GM19397 (cell line): ENCODE data around the gene CACNG7.

Experiments used
- ATAC-seq: cut with Tn5 transposase; IDR thresholded peaks from one replicate; pipeline ENCODE4 v1.9.1; 2021; ENCODE audit warnings: mild to moderate bottlenecking, moderate library complexity; ENCODE audit not compliant: unreplicated experiment

The CACNG7 gene

DNA sequence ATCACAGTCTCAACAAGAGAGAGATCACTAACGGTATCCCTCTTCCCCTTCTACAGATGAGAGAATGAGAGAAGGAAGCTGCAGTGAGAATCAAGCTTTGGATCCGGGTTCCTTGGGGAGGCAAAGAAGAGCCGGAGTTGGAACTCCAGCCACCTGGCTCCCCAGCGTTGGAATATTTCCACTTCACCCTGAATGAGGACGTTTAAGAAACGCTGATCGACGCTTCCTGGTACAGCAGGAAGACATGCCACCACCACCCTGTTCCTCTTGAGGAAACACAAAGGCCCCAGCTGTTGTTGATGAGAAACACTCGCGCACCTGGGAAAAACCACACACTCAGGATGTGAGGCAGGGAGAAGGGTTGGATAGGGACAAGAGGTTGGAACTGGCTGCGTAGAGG lies 42.4 kb downstream of the CACNG7 start:
- ATAC-seq = no peak

DNA sequence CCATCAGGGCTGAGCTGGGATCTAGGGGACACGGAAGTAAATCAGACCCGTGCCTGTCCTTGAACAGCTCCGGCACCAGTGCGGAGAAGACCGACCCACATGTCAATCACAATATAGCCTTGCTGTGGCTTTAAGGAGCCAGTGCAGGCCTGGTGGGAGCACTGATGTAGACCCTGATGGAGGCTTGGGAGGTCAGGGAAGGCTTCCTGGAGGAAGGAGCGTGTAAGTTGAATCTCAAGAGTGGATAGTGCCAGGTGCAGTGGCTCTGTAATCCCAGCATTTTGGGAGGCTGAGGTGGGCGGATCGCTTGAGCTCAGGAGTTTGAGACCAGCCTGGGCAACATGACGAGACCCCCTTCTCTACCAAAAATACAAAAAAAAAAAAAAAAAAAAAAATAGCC lies 42.9 kb downstream of the CACNG7 start:
- no peak for ATAC-seq

DNA sequence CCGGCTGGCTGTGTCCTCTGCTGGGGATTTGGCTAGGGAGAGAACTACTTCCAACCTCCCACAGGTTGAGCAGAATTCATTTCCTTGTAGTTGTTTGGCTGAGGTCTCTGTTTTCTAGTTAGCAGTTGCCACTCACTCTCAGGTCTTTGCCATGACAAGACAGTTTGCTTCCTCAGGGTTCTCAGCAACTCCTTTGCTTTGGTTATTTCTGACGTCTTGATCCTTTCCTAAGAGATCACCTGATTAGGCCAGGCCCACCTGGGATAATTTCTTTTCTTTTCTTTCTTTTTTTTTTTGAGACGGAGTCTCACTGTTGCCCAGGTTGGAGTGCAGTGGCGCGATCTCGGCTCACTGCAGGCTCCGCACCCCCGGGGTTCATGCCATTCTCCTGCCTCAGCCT lies 44.3 kb downstream of the CACNG7 start:
- no peak for ATAC-seq

DNA sequence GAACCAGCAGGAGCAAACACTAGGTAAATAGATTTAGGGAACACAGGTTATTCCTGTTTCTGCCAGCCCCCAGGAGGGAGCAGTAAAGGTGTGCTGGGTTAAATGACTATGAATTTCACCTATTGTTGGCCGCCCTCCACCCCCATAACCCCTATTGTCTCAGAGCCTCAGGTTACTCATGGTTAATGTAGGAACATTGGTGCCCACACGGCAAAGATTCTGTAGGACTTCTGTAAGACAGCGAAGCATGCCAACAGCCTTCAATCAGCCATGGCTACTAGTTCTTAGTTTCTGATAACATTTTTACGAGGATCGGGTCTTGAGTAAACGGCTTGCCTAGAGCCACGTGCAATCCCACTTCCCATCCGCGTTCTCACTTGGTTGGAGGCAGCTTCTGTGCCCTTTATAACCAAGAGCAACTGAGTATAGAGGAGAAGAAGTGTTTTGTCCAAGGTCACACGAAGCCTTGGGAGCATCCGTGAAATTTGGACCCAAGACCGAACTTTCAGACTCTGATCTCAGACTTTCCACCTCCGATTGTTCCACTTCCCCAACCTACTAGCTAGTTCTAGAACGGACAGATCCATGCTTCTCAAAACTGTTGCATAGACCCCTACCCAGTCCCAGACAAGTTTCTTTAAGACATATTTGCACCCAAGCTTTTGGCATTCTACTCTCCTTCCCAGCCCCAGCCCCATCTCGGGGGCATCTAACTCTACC lies 48.5 kb downstream of the CACNG7 start:
- ATAC-seq = no peak

DNA sequence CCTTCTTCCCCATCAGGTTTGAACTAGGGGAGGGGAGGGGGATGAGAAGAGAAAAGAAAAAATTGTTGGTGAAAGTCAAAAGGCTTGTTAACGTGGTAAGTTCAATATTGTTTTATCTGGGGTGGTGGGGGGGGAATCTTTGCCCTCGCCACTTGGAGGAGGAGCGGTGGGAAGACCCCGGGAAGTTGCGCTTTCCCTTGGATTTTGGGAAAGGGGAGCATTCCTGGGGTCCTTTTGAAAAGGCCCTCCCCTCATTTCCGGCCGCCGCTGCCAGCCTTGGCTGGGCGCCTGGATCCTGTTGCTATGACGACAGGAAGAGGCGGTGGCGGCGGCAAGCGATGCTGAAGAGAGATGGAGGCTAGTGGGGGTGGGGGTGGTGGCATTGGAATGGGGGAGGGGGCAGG lies 49.1 kb downstream of the CACNG7 start:
- no peak for ATAC-seq

DNA sequence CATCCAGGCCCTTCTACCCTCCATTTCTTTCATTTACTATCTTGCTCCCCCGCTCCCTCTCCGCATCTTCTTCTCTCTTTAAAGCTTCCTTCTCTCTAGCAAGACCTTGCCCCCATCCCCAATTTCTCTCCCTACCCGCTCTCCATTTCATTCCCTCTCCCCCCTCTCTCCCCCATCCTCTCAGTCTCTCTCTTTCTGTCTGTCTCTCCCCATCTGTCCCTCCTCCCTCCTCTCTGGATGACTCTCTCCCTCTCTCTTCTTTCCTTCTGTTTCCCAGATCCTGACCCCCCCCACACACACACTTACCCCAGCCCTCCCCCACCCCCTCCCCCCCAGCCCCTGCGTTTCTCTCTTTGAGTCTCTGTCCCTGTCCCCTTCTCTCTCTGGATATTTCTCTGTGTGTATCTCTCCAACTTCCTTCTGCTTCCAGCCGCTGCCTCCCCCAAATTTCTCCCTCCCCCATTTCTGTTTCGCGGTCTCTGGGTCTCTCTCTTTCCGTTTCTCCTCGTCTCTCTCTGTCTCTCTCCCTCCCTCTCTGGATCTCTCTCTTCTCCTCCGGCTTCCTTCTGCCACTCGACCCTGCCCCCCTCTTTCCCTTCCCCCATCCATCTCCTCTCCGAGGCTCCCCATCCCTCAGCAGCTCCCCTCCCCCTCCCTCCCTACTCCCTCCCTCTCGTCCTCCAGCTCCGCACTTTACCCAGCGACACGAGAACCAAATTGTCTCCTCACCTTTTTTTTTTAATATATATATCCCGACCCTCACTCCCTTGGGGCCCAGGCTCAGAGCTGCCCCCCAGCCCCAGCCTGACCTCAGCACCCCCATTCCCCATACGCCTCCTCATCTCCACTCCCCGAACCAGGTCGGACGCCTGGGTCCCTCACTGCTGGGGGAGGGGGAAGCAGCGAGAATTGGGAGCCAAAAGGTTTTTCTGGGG lies 50.0 kb downstream of the CACNG7 start:
- ATAC-seq = no peak

DNA sequence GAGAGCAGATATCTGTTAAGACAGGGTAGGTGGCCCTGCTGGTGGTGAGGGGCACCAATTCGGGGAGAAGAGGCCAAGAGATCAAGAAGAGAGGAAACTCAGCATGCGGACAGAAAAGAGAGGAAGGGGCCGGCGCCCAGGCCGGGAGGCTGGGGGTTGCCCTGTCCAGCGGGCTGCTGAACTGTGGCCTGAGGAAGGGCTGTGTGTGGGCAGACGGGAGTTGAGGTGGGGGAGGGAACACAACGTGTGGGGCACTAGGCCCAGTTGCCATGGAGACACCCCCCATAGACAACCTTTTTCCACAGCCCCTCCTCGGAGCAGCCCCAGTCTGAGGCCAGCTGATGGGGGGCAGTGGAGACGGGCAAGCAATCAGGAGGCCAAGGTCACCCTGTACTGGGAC lies 51.1 kb downstream of the CACNG7 start:
- ATAC-seq = no peak

DNA sequence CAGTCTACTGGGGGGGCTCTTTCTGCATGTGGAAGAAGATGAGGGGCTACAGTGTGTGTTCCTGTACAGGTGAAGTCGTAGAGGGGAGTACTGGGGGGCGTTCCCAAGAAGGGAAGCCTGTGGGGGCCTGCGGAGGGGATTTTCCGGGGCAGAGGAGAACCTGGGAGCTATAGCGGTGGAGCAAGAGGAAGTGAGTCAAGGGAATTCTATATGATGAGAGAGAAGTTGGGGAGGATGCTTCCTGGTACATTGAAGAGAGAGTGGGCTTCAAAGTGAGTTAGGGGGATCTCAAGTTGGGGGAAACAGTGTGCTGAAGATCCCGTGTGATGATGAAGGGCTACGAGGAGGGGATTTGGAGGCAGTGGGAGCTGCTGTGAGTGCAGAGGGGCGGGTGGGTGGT lies 51.8 kb downstream of the CACNG7 start:
- ATAC-seq = no peak

DNA sequence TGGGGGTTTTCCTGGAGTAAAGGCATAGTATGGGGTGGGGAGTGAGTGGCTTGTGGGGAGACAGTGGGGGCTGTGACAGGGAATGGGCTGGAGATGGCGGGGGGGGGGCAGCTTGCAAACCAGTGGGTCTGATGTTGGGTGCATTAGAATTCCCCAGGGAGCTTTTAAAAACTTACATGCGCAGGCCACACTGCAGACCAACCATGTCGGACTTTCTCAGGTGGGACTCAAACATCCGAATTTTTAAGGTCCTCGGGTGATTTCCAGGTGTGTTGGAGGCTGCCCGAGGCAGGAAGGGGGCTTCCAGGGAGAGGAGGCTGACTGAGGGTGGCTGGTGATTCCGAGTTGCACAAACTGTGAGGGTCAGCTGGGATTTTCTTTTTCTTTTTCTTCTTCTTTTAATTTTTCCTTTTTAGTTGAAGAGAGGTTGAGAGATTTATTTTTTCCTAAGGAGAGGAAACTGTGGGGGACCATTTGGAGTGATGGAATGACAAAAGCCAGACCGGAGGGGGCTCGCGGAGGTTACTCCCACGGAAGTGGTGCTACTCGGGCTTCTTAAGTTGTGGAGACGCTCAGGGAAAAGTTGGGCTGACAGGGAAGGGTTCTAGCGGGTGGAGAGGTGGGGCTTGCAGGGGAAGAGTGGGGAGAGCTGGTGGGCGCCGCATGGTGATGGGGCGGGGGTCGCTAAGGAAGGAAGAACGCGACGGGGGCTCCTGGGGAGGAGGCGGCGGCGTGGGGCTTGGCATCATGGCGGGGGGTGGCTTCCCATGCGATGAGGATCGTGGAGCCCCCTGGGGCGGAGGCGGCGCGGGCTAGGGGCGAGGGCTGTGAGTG lies 52.7 kb downstream of the CACNG7 start:
- no peak for ATAC-seq

DNA sequence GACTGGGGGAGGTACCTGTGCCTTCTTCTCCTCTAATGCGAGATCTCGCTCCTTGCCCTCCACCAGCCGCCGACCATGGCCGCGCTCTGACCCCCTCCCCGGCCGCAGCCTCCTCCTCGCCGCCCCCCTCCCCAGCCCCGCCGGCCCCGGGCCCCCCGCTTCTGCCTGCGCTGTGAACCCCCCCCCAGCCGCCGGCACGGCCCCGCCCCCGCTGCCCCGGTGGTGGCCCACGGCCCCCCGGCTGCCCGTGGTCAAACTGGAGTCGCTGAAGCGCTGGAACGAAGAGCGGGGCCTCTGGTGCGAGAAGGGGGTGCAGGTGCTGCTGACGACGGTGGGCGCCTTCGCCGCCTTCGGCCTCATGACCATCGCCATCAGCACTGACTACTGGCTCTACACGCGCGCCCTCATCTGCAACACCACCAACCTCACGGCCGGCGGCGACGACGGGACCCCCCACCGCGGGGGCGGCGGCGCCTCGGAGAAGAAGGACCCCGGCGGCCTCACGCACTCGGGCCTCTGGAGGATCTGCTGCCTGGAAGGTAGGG lies 53.9 kb downstream of the CACNG7 start, which contains the start of gene CACNG8:
TSS of gene CACNG8 (plus strand) at position 51 of the 545 bp plus-strand sequence.
- ATAC-seq = no peak

DNA sequence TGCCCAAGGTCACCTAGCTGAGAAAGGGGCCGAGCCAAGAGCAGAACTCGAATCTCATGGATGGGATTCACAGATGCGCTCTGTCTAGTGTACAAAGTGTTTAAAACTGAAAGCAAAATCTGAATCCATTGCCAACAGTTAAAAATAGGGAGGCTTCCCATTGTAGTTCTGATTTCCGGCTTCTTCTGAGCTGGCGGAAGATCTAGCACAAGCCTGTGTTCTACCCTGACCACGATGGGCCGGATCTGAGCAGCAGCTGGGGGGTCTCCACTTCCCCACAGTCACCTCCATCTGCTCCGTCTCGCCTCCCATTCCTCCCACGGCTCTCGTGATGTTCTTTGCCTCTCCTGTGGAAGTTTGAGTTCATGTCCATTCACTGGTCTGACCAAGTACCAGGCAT lies 56.0 kb downstream of the CACNG7 start:
- no peak for ATAC-seq

DNA sequence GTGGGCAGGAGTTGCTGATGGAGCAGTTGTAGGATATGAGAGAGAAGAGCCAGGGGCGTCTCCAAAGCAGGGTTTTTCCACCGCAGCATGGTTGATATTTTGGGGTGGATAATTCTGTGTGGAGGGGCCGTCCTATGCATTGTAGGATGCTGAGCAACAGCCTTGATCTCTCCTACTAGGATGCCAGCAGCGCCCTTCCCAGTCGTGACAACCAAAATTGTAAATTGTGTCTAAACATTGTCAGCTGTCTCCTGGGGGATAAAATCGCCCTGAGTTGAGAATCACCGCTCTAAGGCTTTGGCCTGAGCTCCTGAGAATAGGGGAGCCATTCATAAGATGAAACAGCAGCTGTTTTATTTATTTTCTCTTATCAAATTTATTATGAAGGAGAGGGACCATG lies 57.9 kb downstream of the CACNG7 start:
- no peak for ATAC-seq

DNA sequence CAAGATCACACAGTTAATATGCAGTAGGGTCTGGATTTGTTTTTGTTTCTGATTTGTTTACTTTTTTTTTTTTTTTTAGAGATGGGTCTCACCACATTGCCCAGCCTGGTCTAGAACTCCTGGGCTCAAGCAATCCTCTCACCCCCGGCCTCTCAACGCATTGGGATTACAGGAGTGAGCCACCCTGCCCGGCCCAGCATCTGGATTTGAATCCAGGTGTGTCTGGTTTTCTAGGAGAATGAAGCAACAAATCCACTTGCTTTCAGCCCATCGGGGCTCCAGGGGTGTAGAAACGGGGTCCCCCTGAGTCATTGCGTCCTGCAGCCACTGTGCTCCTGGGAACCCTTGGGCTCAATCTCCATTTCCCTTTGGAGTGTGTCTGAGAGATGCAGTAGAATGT lies 60.3 kb downstream of the CACNG7 start:
- no peak for ATAC-seq

DNA sequence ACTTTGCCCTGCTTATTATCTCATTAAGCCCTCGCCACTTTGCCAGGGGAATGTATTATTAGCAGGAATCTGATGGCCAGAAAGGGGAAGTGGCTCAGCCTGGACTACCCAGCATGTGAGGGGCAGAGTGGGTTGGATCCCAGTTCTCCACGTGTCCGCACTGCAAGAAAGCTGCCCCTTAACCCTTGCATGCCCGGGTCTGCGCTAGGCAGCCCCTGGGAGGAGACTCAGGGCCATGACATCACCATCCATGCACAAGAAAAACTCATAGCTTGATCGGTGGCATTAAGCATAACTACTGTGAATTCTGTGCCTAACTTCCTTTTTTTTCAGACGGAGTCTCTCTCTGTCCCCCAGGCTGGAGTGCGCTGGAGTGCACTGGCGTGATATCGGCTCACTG lies 62.6 kb downstream of the CACNG7 start:
- ATAC-seq = no peak

DNA sequence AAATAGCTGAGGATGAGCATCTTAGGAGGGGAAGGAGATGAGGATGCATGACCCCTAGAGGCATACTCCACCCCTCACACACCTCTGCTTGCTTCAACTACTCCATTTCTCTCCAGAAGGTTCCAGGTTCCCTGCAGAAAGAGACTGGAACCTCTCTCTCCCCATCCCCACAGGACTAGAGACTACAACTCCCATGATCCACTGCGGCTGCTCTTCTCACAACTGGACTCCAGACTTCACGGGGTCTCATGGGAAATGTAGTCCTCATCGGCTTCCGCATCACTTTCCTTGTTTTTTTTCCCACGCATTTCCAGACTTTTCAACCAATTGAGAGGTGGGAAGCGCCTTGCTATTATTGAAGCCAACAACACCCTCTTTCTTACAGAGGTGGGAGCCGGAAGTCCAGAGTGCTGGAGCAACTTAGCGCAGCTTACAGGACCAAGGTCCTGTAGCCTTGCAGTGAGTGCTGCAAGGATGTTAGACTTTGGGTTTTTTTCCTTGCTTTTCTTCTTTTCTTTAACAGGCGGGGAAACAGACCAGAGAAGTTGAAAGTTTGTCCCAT lies 68.4 kb downstream of the CACNG7 start:
- no peak for ATAC-seq

DNA sequence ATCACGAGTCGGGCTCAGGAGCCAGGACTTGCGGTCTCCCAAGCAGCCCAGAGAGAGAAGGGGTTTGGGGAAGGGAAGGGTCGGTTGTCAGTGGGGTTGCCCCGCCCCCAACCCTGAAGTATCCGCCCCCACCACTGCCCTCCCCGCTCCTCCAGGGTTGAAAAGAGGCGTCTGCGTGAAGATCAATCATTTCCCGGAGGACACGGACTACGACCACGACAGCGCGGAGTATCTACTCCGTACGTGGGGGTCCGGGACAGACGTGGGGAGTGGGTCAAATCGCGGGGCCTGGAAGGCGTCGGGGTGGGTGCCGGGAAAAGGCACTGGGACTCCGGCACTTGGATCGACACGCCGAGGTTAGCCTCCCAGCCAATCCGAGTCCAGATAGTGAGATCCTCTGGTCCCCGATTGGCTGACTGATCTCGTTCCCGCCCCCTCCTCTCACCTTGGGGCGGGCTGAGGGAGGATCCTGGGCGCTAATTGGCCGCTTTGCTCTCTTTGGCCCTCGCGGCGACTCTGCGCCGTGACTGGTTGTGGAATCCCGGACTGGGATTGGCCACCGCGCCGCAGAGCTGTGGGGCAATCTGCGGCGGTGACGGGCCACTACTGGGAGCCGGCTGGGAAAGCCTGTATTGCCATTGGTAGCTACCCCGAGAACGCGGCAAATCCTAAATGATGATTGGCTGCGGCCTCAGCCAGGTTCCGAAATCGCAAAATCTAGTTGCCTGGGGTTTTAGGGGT lies 69.1 kb downstream of the CACNG7 start:
- ATAC-seq = no peak

DNA sequence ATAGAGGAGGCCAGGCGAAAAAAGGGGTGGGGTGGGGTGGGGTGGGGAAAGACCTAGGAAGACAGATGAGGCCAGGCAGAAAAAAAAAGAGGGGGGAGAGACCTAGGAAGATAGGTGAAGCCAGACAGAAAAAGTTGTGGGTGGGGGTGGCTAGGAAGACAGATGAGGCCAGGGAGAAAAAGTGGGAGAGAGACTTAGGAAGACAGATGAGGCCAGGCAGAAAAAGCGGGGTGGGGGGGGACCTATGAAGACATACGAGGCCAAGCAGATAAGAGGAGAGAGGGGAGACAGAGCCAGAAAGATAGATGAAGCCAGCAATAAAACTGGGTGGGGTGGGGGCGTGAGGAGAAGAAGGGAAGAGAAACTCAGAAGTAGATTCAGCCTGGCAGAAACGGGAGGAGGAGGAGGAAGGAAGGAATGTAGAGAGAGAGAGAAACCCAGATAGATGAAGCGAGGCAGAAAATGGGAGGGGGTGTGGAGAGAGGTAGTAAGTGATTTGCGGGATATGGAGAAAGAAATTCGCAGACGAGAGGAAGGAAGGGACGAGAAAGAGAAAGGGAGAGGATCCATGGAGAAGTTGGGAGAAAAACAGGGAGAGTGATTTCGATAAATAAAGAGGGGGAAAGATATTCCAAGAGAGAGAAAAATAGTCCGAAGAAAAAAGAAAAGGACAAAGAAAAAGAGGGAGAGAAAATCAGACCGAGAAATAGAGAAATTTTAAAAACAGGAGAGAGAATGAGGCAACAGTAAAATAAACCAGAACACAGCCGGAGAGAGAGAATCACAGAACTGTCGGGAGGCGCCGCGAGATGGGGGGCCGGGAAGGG lies 70.1 kb downstream of the CACNG7 start:
- no peak for ATAC-seq

DNA sequence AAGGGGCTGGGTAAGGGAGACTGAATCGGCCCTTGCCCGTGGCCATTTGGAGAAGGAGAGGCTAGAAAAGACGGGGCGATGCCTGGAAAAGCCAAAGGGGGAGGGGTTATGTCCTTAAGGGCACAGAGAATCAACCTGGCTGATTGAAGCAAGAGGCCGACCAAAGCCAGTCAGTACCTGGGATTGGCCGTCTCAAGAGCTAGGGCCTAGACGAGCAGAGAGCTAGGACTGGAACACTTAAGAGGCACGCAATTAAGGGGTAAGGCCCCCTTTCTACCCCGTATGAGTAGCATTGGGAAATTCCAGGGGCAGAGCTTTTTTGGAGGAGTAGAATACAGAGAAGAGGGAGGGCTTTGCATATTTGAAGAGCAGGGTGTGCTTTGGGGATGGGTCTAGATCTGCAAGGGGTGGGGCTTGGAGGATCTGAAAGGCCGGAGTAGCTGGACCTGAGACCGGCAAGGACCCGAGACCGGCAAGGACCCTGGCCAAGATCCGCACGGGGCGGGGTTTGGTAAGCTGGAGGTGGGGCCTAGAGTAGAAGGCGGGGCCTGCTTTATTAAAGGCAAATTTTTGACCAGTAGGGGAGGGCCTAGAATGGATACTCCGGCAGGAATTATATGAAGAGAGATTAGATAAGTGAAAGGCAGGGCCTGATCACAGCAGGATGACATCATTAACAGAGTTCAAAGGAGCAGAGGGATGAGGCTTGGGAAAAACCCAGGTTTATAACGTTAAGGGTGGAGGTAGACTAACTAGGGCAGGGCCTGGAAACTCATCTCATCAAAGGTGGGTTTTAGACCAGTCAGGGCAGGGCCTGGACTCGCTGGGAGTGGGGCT lies 71.7 kb downstream of the CACNG7 start:
- no peak for ATAC-seq
